ENCODE results near the gene CALML3.
"Not testable (repeated sequence)": the region's sequence is repeated elsewhere in the genome, so short reads cannot be mapped to it uniquely, and the experiment has no call there.

CALML3 gene

GRCh38 chr10:5524641-5525560, at the start of gene CALML3:
Gene CALML3, plus strand, starts transcription at chr10:5524961. Its CDS starts 125 bp downstream, at chr10:5525086.
- DNase-seq (ENCODE audit: low read depth) = no peak

- not testable (repeated sequence) for DNase-seq (ENCODE audit: low read depth)
Measured at GRCh38 chr10:5475088-5475487, 49.7 kb upstream of the CALML3 start.

- not testable (repeated sequence) for DNase-seq (ENCODE audit: low read depth)
Measured at GRCh38 chr10:5475974-5476807, 48.6 kb upstream of the CALML3 start.

GRCh38 chr10:5476918-5477525, 47.7 kb upstream of the CALML3 start:
- DNase-seq (ENCODE audit: low read depth) = no peak

- DNase-seq (ENCODE audit: low read depth) = no peak
Measured at GRCh38 chr10:5477948-5478693, 46.6 kb upstream of the CALML3 start.

- no peak for DNase-seq (ENCODE audit: low read depth)
Measured at GRCh38 chr10:5478694-5479305, 46.0 kb upstream of the CALML3 start.

- no peak for DNase-seq (ENCODE audit: low read depth)
Measured at GRCh38 chr10:5479481-5480161, 45.1 kb upstream of the CALML3 start.

- no peak for DNase-seq (ENCODE audit: low read depth)
Measured at GRCh38 chr10:5480162-5480941, 44.4 kb upstream of the CALML3 start.

- no peak for DNase-seq (ENCODE audit: low read depth)
Measured at GRCh38 chr10:5481121-5481520, 43.6 kb upstream of the CALML3 start.

GRCh38 chr10:5482016-5482415, 42.7 kb upstream of the CALML3 start:
- no peak for DNase-seq (ENCODE audit: low read depth)

- no peak for DNase-seq (ENCODE audit: low read depth)
Measured at GRCh38 chr10:5484205-5484604, 40.6 kb upstream of the CALML3 start.

- DNase-seq (ENCODE audit: low read depth) = no peak
Measured at GRCh38 chr10:5485290-5485689, 39.5 kb upstream of the CALML3 start.

GRCh38 chr10:5485948-5486852, 38.6 kb upstream of the CALML3 start:
- no peak for DNase-seq (ENCODE audit: low read depth)

GRCh38 chr10:5486853-5487235, 37.9 kb upstream of the CALML3 start:
- DNase-seq (ENCODE audit: low read depth) = no peak

GRCh38 chr10:5488272-5489161, 36.2 kb upstream of the CALML3 start:
- DNase-seq (ENCODE audit: low read depth) = no peak

GRCh38 chr10:5490032-5490431, 34.7 kb upstream of the CALML3 start:
- DNase-seq (ENCODE audit: low read depth) = no peak

- DNase-seq (ENCODE audit: low read depth) = no peak
Measured at GRCh38 chr10:5490698-5491464, 33.9 kb upstream of the CALML3 start.

Measured in stromal cell of bone marrow (primary cell).